Stimulated activated CD8-positive, alpha-beta memory T cell treated with anti-CD3 and anti-CD28 coated beads, Interleukin-2, amount 100 ng/mL, for 48 hours (primary cell): ENCODE measurements around the gene NPC1.
"Not testable (repeated sequence)": the region's sequence is repeated elsewhere in the genome, so short reads cannot be mapped to it uniquely, and the experiment has no call there.

Experiments used
- DNase-seq, 2 donors: peaks; one replicate each; pipeline ENCODE4 v3.0.0-alpha.2; 2020; ENCODE audit warnings: low read depth in 2 of 2

NPC1 gene

GRCh38 chr18:23609390-23610023, 23.2 kb upstream of the NPC1 start:
- DNase-seq, result no peak

GRCh38 chr18:23608211-23608610, 21.9 kb upstream of the NPC1 start:
- no peak for DNase-seq

- no peak for DNase-seq
These were observed 19.6 kb upstream of the NPC1 start for GRCh38 chr18:23605941-23606340.

DNA sequence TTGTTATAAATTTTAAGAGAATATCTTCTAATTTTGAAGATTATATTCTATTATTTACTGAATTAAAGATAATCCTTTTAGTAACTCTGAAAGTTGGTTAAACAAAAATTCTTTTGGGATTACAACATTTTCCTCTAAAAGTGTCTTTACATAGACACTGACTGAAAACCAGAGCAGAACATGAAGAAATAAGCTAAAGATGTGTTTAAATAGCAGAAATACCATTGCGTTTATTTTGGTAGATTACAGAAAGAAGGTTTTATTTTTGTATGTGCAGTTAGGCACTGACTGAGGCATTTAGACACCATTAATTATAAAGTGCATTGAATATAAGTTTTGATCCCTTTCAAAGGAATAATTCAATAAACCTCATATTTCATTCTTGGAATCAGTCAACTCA, 13.5 kb upstream of the NPC1 start:
- no peak for DNase-seq

DNA sequence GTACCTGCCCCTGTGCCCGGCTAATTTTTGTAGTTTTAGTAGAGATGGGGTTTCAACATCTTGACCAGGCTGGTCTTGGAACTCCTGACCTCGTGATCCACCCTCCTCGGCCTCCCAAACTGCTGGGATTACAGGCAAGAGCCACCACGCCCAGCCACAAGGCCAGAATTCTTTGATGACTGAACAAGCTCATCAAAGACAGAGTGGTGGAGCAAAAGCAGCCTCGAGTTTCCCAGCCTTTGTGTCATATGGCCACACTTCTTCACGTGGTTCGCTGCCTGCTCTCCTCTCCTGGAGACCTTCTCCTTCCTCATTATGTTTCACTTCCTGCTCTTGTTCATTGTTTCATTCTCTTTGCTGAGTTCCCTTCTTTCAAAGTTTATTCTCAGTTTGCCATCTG, 9.9 kb upstream of the NPC1 start:
- no peak for DNase-seq

GRCh38 chr18:23595591-23595990, 9.3 kb upstream of the NPC1 start:
- no peak for DNase-seq

- no peak for DNase-seq
These were observed 7.4 kb upstream of the NPC1 start for GRCh38 chr18:23593720-23594119.

DNA sequence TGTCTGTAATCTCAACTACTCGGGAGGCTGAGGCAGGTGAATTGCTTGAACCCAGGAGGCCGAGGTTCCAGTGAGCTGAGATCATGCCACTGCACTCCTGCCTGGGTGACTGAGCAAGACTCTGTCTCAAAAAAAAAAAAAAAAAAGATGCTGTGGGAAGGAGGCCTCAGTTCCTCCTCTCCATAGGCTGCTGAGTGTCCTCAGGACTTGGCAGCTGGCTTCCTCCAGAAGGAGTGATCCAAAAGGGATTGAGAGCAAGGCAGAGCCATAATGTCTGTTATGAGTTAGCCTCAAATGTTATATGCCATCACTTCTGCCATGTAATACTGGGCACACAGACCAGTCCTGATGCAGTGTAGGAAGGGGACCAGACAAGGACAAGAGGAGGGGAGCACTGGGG, 6.6 kb upstream of the NPC1 start:
- DNase-seq, result no peak

DNA sequence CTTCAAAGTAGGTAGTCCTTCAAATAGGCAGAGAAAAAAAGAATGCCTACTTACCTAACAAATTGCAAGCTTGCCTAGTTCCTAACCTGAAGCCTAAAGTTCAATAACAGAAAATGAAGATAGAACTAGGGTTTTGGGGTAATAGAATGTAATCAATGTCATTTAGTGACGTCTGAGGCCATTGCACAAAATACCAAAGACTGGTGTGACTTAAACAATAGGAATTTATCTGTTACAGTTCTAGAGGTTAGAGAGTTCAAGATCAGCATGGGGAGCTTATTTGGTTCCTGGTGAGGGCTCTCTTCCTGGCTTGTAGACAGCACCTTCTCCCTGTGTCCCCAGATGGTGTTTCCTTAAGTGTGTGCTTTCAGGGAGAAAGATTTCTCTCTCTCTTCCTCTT, 4.7 kb upstream of the NPC1 start:
- DNase-seq, result no peak

- DNase-seq, result no peak
These were observed 2.7 kb upstream of the NPC1 start for GRCh38 chr18:23588836-23589560.

- DNase-seq, result no peak
These were observed 925 bp upstream of the NPC1 start for GRCh38 chr18:23587220-23587642.

DNA sequence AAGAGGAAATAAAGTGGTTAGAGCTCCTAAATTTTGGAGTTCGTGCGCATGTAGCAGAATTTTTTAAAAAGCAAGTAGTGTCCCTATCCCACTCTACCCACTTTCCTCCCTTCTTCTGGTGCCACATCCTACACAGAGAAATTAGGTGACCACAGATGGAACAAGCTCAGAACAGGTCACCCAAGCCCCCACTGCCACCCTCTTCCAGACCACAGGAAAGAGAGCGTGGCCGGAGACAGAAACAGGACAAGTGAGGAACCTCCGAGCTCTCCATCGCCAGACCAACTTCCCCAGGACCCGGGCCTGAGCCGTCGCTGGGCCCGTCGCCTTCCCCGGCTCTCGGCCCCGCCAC, 433 bp downstream of the NPC1 start:
- DNase-seq, result no peak

DNA sequence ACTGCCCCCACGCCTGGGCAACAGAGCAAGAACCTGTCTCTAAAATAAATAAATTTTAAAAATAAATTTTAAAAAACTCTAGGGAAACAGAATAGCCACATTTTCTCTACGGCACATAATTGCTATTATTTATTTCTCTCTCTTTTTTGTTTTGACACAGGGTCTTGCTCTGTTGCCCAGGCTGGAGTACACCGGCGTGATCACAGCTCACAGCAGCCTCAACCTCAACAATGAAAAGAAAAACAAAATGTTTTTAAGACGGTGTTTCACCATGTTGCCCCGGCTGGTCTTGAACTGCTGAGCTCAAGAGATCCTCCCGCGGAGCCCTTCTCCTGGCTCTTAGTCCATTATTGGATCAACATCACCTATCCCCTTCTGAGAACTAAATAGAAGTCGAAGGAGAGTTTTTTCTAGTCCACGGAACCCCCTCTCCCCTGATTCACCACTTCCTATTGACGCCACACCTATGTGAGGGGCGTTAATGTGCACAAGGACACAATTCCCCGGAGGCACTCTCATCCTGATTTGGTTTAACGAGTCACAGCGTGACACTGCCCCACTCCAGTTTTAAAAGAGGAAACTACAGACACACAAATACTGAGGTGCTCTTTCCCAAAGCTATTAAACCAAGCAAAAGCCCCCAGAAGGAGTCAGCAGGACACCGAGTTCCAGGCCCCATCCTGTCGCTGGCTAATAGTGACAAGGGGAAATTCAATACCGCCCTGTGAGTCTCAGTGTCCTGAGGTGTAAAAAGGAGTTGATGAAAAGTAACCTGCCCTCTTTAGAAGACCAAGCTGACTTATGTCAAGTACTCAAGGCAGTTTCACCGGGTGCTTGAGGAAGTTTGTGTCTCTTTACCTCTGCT, 1.1 kb downstream of the NPC1 start:
- DNase-seq, result no peak

DNA sequence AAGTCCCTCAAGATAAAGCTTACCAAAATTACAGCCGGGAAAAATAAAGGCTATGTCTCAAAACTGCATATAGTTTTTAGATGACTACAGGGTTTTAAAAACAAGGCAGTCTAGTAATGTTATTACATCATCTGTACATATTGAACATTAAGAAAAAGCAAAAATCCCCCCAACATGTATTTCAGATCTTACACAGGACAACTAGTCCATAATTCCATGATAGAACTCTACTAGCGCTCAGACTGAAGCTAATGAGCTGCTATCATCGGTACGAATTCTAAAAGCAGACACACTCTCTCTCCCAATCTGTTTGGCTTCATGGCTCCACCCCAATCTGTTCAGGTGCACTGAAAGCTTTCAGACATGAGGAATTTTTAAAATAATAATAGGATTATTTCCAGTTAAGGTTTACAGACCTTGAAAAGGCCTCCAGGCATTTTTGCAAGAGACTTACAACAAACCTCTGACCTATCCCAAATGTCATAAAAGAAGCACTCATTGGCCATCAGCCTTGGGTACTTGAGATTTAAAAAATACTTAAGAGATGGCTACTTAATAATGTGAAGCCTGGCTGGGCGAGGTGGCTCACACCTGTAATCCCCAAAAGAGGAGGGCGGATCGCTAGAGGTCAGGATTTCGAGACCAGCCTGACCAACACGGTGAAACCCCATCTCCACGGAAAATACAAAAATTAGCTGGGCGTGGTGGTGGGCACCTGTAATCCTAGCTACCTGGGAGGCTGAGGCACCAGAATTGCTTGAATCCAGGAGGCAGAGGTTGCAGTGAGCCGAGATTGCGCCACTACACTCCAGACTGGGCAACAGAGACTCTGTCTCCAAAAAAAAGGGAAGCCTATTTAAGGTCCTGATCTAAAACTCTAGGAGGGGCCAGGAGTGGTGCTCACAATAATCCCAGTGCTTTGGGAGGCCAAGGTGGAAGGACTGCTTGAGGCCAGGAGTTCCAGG, 2.0 kb downstream of the NPC1 start:
- DNase-seq, result no peak

GRCh38 chr18:23583071-23583865, 3.0 kb downstream of the NPC1 start:
- DNase-seq, result no peak

DNA sequence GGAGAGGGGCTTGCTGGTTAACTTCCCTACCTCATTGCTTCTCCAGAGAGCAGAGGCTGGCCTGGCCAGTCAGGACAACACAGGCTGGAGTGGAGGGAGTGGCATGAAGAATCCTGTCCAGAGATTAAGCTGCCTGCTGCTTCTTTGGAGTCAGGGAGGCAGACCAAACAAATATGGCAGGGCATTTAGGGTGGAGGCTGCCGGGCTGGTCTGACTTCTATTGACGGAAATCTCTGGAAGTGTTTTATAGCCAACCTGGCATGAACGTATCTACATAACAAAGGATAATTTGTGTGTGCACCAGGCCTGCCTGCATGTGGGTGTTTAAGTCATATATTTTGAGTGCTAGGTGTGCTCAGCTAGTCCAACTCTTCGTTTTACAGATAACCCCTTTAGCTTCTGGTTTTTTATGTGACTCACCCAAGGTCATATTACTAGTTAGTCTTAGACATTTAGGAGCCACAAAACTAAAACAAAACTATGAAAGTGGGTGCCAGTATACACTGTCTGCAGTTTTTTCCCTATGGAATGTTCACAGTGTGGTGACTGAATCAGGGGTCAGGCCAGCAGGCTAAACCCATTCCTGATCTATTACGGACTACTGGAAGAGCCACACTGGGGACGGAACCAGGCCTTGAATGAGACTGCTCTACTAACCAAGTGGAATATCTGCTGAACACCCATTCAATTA, 5.5 kb downstream of the NPC1 start:
- DNase-seq, result no peak

DNA sequence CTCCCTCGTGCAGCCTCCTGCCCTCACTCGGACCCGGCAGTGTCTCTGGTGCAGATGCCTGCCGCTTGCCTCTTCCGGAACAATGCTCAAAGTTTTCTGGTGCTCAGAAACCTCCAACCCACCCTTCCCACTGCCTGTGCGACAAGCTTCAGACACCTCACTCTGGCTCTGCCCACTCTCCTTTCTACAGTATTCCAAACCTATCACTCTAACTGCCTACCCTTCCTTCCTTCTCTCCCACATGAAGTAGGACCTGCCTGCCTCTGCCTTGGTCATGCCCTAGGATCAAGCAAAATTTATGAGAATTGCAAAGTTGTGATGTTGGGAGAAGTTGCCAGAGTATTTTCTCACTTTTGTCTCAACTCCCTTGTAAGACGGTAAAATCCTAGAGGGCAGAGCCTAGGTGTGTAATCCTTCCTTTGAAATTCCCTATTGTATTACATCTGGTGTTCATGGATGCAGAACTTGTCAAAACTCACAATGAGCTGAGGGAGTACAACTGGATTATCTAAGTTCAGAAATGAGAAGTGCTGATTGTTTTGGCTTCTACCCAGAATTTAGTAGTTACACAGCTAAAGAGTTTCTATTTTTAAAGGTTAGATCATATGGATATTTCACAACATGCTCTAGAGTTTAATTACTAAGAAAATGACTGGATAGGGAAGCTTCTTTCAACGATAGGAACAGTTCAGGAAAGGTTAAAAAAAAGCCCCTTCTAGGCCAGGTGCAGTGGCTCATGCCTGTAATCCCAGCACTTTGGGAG, 7.2 kb downstream of the NPC1 start:
- DNase-seq, result no peak

DNA sequence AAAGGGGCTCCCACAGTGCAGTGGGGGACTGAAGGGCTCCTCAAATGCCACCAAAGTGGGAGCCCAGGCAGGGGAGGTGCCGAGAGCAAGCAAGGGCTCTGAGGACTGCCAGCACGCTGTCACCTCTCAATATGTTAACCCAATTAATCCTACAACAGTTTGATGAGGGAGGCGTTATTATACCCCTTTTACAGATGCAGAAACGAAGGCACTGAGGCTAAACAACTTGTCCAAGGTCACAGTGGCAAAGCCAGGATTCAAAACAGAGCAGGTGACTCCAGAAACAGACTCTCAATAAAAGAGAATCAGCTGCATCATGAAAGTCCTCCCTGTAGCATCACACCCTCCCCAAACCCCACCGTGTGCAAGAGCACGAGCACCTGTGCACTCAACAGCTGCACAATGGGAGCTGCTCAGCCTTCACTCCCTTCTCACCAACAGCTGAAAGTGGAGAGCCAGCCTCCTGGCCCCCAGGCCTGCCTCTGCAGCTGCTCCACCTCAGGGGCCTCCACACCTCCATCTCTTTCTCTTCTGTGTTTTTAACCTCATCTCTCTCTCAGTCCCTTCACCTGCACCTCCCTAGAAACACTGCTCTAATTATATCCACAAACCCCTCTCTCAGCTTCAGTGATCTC, 8.1 kb downstream of the NPC1 start:
- DNase-seq, result no peak

DNA sequence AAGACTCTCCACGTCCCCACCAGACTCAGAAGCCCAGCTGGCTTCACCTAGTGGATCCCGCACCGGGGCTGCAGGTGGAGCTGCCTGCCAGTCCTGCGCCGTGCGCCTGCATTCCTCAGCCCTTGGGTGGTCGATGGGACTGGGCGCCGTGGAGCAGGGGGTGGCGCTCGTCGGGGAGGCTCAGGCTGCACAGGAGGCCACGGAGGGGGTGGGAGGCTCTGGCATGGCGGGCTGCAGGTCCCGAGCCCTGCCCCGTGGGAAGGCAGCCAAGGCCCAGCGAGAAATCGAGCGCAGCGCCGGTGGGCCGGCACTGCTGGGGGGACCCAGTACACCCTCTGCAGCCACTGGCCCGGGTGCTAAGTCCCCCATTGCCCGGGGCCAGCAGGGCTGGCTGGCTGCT, 8.8 kb downstream of the NPC1 start:
- DNase-seq, result not testable (repeated sequence)
